A673 (cell line): ENCODE results near the gene L3HYPDH. TPM values are rescaled to one million over a fixed set of nuclear protein-coding genes. Genes with fewer than 3 reads are reported as not detected.

Experiments
- BruUV-seq: library from RNA; stranded (reverse); fragments of 400-500 nt; replicated peaks from 2 replicates; lab custom pipeline; 2021; lab: Mats Ljungman, UMichigan
- CTCF ChIA-PET: fragments of 300-600 bp; sonication (Branson Sonifier 250); formaldehyde crosslinking; loops from one replicate; lab custom pipeline; 2022; ENCODE audit warnings: antibody characterized with exemption; lab: Charles Lee
- POLR2A ChIA-PET: fragments of 300-600 bp; sonication (Branson Sonifier 250); formaldehyde crosslinking; loops from one replicate; lab custom pipeline; 2022; ENCODE audit warnings: antibody characterized with exemption; ENCODE audit not compliant: low non-redundant PET; lab: Charles Lee
- DNase-seq: peaks from one replicate; pipeline ENCODE4 v3.0.0-alpha.2; 2015; ENCODE audit warnings: low spot score
- H3K27ac ChIP-seq: fragments of 200-600 bp; sonication (generic); 2 replicates; pipeline ENCODE4 v1.5.1; 2016; ENCODE audit warnings: mixed run types, low read depth, mild to moderate bottlenecking, mixed read lengths, antibody characterized with exemption, low read length; ENCODE audit not compliant: poor library complexity, severe bottlenecking
- H3K27me3 ChIP-seq: fragments of 200-600 bp; sonication (generic); replicated peaks from 2 replicates; pipeline ENCODE4 v1.6.1; 2017; ENCODE audit warnings: mixed run types, low read depth, mild to moderate bottlenecking, mixed read lengths, antibody characterized with exemption, low read length; ENCODE audit not compliant: insufficient read depth, poor library complexity
- H3K36me3 ChIP-seq: fragments of 200-600 bp; sonication (generic); 2 replicates; pipeline ENCODE4 v1.6.1; 2016; ENCODE audit warnings: mixed run types, mild to moderate bottlenecking, mixed read lengths, antibody characterized with exemption, low read length; ENCODE audit not compliant: insufficient read depth, poor library complexity, severe bottlenecking
- H3K4me1 ChIP-seq: fragments of 200-600 bp; sonication (generic); 2 replicates; pipeline ENCODE4 v1.6.1; 2017; ENCODE audit warnings: mixed run types, mild to moderate bottlenecking, mixed read lengths, antibody characterized with exemption, low read length; ENCODE audit not compliant: insufficient read depth, poor library complexity, severe bottlenecking
- H3K4me3 ChIP-seq: fragments of 200-600 bp; sonication (generic); 2 replicates; pipeline ENCODE4 v1.5.1; 2016; ENCODE audit warnings: low read depth, mixed run types, mild to moderate bottlenecking, mixed read lengths, low read length; ENCODE audit not compliant: poor library complexity, severe bottlenecking
- H3K9me3 ChIP-seq: fragments of 200-600 bp; sonication (generic); 2 replicates; pipeline ENCODE4 v1.6.1; 2016; ENCODE audit warnings: mixed run types, low read depth, mild to moderate bottlenecking, mixed read lengths, antibody characterized with exemption, low read length; ENCODE audit not compliant: poor library complexity, severe bottlenecking
- EZH2 ChIP-seq: fragments of 200-600 bp; sonication (generic); IDR thresholded peaks from 2 replicates; pipeline ENCODE4 v1.6.1; 2017; ENCODE audit warnings: borderline replicate concordance, low read depth, mild to moderate bottlenecking, mixed read lengths, antibody characterized with exemption, low read length; ENCODE audit not compliant: poor library complexity, severe bottlenecking
- intact Hi-C: fragments of 100-400 bp; cut with micrococcal nuclease; formaldehyde crosslinking; loops from one replicate; pipeline ENCODE4 v1.10.0; 2022; ENCODE audit not compliant: unreplicated experiment
- total RNA-seq: library from RNA; stranded (reverse); gene quantifications from 2 replicates; pipeline ENCODE4 v1.2.3, GENCODE V29; 2021
- TF ChIP-seq, protein P1 (sequence below): fragments of 300-800, 200-600 bp; sonication (generic); conservative IDR thresholded peaks from 2 replicates; pipeline ENCODE4 v1.5.1; 2017; ENCODE audit warnings: low read depth, mild to moderate bottlenecking, antibody characterized with exemption, low read length, moderate library complexity, mixed read lengths

L3HYPDH gene
- total RNA-seq, 1 experiment from 2014 or later, result 31.9 TPM

DNA sequence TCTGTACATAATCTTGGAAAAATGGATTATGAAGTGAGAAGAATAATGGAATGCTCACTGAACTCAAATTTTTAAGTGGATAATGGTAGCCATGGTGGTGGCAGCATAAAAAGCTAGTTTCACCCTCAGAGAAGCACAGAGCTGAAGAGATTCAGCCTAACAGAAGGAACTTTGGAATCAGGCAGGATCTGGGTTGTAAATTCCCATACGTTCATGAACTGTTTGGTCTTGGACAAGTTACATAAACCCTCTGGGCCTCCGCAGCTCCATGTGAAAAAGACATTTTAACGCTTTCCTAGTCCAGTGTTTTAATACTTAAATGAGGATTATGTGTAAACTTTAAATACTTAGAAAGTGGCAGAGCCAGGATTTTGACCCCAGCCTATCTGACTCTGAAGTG is 26.8 kb upstream of the L3HYPDH start:
- Histone ChIP-seq H3K4me1 (no peaks in the 10 kb centered on the region), H3K9me3 (no peaks in the 10 kb centered on the region), H3K27ac (no peak overlapping the region), H3K4me3 (no peak overlapping the region), H3K36me3 (no peaks in the 10 kb centered on the region), H3K27me3 (no peaks in the 10 kb centered on the region)
- TF ChIP-seq EZH2, result no peak
- TF ChIP-seq, protein P1, sequence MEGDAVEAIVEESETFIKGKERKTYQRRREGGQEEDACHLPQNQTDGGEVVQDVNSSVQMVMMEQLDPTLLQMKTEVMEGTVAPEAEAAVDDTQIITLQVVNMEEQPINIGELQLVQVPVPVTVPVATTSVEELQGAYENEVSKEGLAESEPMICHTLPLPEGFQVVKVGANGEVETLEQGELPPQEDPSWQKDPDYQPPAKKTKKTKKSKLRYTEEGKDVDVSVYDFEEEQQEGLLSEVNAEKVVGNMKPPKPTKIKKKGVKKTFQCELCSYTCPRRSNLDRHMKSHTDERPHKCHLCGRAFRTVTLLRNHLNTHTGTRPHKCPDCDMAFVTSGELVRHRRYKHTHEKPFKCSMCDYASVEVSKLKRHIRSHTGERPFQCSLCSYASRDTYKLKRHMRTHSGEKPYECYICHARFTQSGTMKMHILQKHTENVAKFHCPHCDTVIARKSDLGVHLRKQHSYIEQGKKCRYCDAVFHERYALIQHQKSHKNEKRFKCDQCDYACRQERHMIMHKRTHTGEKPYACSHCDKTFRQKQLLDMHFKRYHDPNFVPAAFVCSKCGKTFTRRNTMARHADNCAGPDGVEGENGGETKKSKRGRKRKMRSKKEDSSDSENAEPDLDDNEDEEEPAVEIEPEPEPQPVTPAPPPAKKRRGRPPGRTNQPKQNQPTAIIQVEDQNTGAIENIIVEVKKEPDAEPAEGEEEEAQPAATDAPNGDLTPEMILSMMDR, result no peak
- DNase-seq, result no peak
- intact Hi-C loops, result loop anchor here (5.0 kb wide), 2 partner anchors 386 to 671 kb away; no protein-coding TSS in a partner anchor
- CTCF ChIA-PET, result no interaction called here
- POLR2A ChIA-PET, result no interaction called here
- BruUV-seq, result no TSS peak

DNA sequence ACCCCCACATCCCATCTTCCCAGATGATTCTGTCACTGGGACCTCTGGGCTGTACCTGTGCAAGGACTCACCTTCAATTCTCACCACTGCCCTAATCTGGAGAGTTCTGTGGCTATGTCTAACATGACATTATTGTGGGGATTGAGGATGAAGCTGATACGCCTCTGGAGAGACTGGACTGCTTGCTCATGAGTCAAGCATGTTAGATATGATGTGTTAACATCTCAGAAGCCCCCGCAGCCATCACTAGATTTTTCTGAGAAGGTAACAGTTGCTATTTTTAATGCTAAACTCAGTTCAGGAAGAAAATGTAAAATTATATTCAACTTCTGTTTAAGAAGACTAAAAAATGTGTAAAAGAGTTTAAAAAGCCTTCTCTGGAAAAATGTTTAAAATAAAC is 25.8 kb upstream of the L3HYPDH start:
- Histone ChIP-seq H3K4me3 (no peak overlapping the region), H3K4me1 (no peaks in the 10 kb centered on the region), H3K27ac (no peak overlapping the region), H3K36me3 (peaks cover under 1% of the 10 kb centered on the region), H3K27me3 (no peaks in the 10 kb centered on the region), H3K9me3 (no peaks in the 10 kb centered on the region)
- no TSS peak for BruUV-seq
- ChIA-PET CTCF (interaction anchor here (1.0 kb wide), 1 partner anchor 76 kb away, joined by 3 read pairs; no protein-coding TSS in a partner anchor), POLR2A (no interaction called here)
- no peak for DNase-seq
- intact Hi-C loops, result loop anchor here (5.0 kb wide), 2 partner anchors 387 to 672 kb away; no protein-coding TSS in a partner anchor
- TF ChIP-seq, protein P1, result no peak
- TF ChIP-seq EZH2, result no peak

- BruUV-seq, result no TSS peak
- POLR2A ChIA-PET, result no interaction called here
- no peaks in the 10 kb centered on the region for H3K27me3 ChIP-seq
- TF ChIP-seq, protein P1, result no peak
- no peak for TF ChIP-seq EZH2
- CTCF ChIA-PET, result interaction anchor here (0.7 to 1.0 kb wide), 2 partner anchors 77 to 469 kb away, joined by 3 to 16 read pairs; no protein-coding TSS in a partner anchor
- H3K27ac ChIP-seq, result no peak overlapping the region
- no peak overlapping the region for H3K4me3 ChIP-seq
- peaks cover 8% of the 10 kb centered on the region for H3K36me3 ChIP-seq
- intact Hi-C loops, result no loop called here
- H3K4me1 ChIP-seq, result no peaks in the 10 kb centered on the region
- no peaks in the 10 kb centered on the region for H3K9me3 ChIP-seq
- DNase-seq, result no peak
Measured at GRCh38 chr14:59509101-59509500, 24.9 kb upstream of the L3HYPDH start.
